Astrocyte (in vitro differentiated cells and primary cell): ENCODE results near the gene NUDT14. TPM values are rescaled to one million over a fixed set of nuclear protein-coding genes. Genes with fewer than 3 reads are reported as not detected.

Source experiments
- DNase-seq: peaks from one replicate; pipeline ENCODE4 v3.0.0-alpha.2; 2010; ENCODE audit warnings: low read depth
- FAIRE-seq: peaks from 2 replicates; lab custom pipeline; 2011; peaks lifted over from hg19 to GRCh38; lab: Jason Lieb, UNC
- H2AFZ ChIP-seq: 2 replicates; pipeline ENCODE4 v1.6.0; 2012; ENCODE audit warnings: low read depth, low read length, inconsistent platforms
- H3K27ac ChIP-seq: 2 replicates; pipeline ENCODE4 v1.5.1; 2011; ENCODE audit warnings: low read depth, low read length, inconsistent platforms
- H3K27me3 ChIP-seq: 2 replicates; pipeline ENCODE4 v1.6.0; 2011; ENCODE audit warnings: low read length, inconsistent platforms; ENCODE audit not compliant: insufficient read depth
- H3K36me3 ChIP-seq: 2 replicates; pipeline ENCODE4 v1.5.1; 2011; ENCODE audit warnings: low read length, inconsistent platforms; ENCODE audit not compliant: insufficient read depth
- H3K4me1 ChIP-seq: 2 replicates; pipeline ENCODE4 v1.5.1; 2011; ENCODE audit warnings: low read length, inconsistent platforms; ENCODE audit not compliant: insufficient read depth
- H3K4me2 ChIP-seq: 2 replicates; pipeline ENCODE4 v1.6.0; 2012; ENCODE audit warnings: low read length, inconsistent platforms
- H3K4me3 ChIP-seq: 2 replicates; pipeline ENCODE4 v1.5.1; 2011; ENCODE audit warnings: low read depth, mild to moderate bottlenecking, low read length, inconsistent platforms; ENCODE audit not compliant: insufficient read depth
- H3K79me2 ChIP-seq: 2 replicates; pipeline ENCODE4 v1.6.0; 2012; ENCODE audit warnings: mild to moderate bottlenecking, low read length, inconsistent platforms; ENCODE audit not compliant: insufficient read depth
- H3K9ac ChIP-seq: 2 replicates; pipeline ENCODE4 v1.6.0; 2012; ENCODE audit warnings: mild to moderate bottlenecking, low read length, inconsistent platforms
- H3K9me3 ChIP-seq: 2 replicates; pipeline ENCODE4 v1.5.1; 2012; ENCODE audit warnings: low read depth, mild to moderate bottlenecking, low read length, inconsistent platforms; ENCODE audit not compliant: insufficient read depth
- H4K20me1 ChIP-seq: 2 replicates; pipeline ENCODE4 v1.6.0; 2012; ENCODE audit warnings: low read length, inconsistent platforms; ENCODE audit not compliant: insufficient read depth
- H3K27ac Mint-ChIP-seq: one replicate; pipeline ENCODE4 v1.8.0; 2021; ENCODE audit warnings: mild to moderate bottlenecking, mixed read lengths; ENCODE audit not compliant: unreplicated experiment
- H3K27me3 Mint-ChIP-seq: one replicate; pipeline ENCODE4 v1.8.0; 2021; ENCODE audit warnings: low read depth, mixed read lengths; ENCODE audit not compliant: unreplicated experiment
- H3K36me3 Mint-ChIP-seq: one replicate; pipeline ENCODE4 v1.8.0; 2021; ENCODE audit warnings: low read depth, mixed read lengths; ENCODE audit not compliant: unreplicated experiment
- H3K4me1 Mint-ChIP-seq: one replicate; pipeline ENCODE4 v1.8.0; 2021; ENCODE audit warnings: low read depth, mixed read lengths; ENCODE audit not compliant: unreplicated experiment
- H3K4me3 Mint-ChIP-seq: one replicate; pipeline ENCODE4 v1.8.0; 2021; ENCODE audit warnings: mild to moderate bottlenecking, moderate library complexity, mixed read lengths; ENCODE audit not compliant: unreplicated experiment
- H3K9me3 Mint-ChIP-seq: one replicate; pipeline ENCODE4 v1.8.0; 2021; ENCODE audit warnings: mild to moderate bottlenecking, mixed read lengths; ENCODE audit not compliant: unreplicated experiment
- CTCF ChIP-seq: IDR thresholded peaks from 2 replicates; pipeline ENCODE4 v1.5.1; 2011; ENCODE audit warnings: low read depth, mild to moderate bottlenecking, inconsistent platforms, low read length, moderate library complexity; ENCODE audit not compliant: insufficient read depth
- EZH2 ChIP-seq: IDR thresholded peaks from 2 replicates; pipeline ENCODE4 v1.6.1; 2012; ENCODE audit warnings: mild to moderate bottlenecking, low read length, inconsistent platforms; ENCODE audit not compliant: insufficient read depth
- total RNA-seq: library from RNA; stranded (reverse); gene quantifications from 2 replicates; pipeline ENCODE4 v1.2.1, GENCODE V29; 2021

The NUDT14 gene
- total RNA-seq, 1 donor from 2014 or later = 17.5 TPM

GRCh38 chr14:105201156-105201924, 20.2 kb upstream of the NUDT14 start:
- Mint-ChIP-seq H3K27ac (no peak overlapping the region), H3K36me3 (no peaks in the 10 kb centered on the region), H3K4me1 (peaks cover 2% of the 10 kb centered on the region), H3K27me3 (peaks cover 23% of the 10 kb centered on the region), H3K4me3 (no peak overlapping the region), H3K9me3 (no peaks in the 10 kb centered on the region)
- Histone ChIP-seq H3K4me3 (no peak overlapping the region), H4K20me1 (no peaks in the 10 kb centered on the region), H3K9ac (no peak overlapping the region), H3K36me3 (no peaks in the 10 kb centered on the region), H3K9me3 (no peaks in the 10 kb centered on the region), H3K27ac (no peak overlapping the region), H3K27me3 (peaks cover 2% of the 10 kb centered on the region), H3K4me2 (no peak overlapping the region), H3K79me2 (no peaks in the 10 kb centered on the region), H2AFZ (no peak overlapping the region), H3K4me1 (peaks cover 7% of the 10 kb centered on the region)
- TF ChIP-seq EZH2 (no peak), CTCF (no peak)
- no peak for DNase-seq
- no peak for FAIRE-seq

- Histone ChIP-seq H3K27me3 (peaks cover 5% of the 10 kb centered on the region), H4K20me1 (no peaks in the 10 kb centered on the region), H3K9ac (no peak overlapping the region), H3K4me1 (peaks cover 11% of the 10 kb centered on the region), H2AFZ (no peak overlapping the region), H3K9me3 (no peaks in the 10 kb centered on the region), H3K79me2 (no peaks in the 10 kb centered on the region), H3K4me3 (no peak overlapping the region), H3K4me2 (no peak overlapping the region), H3K27ac (no peak overlapping the region), H3K36me3 (no peaks in the 10 kb centered on the region)
- Mint-ChIP-seq H3K36me3 (no peaks in the 10 kb centered on the region), H3K9me3 (no peaks in the 10 kb centered on the region), H3K27me3 (peaks cover 24% of the 10 kb centered on the region), H3K27ac (no peak overlapping the region), H3K4me1 (peaks cover 2% of the 10 kb centered on the region), H3K4me3 (no peak overlapping the region)
- no peak for FAIRE-seq
- DNase-seq = no peak
- TF ChIP-seq CTCF (no peak), EZH2 (no peak)
Observed at GRCh38 chr14:105200641-105201040, 19.5 kb upstream of the NUDT14 start.

GRCh38 chr14:105200074-105200473, 19.0 kb upstream of the NUDT14 start:
- no peaks in the 10 kb centered on the region for H3K36me3 ChIP-seq
- H3K4me3 Mint-ChIP-seq = no peak overlapping the region

More at GRCh38 chr14:105200074-105200473, 19.0 kb upstream of the NUDT14 start:
- H3K4me1 ChIP-seq = peaks cover 11% of the 10 kb centered on the region
- no peaks in the 10 kb centered on the region for H4K20me1 ChIP-seq
- no peak overlapping the region for H3K27ac ChIP-seq
- H3K4me2 ChIP-seq = no peak overlapping the region
- no peak for FAIRE-seq
- H3K27me3 Mint-ChIP-seq = peaks cover 25% of the 10 kb centered on the region
- H2AFZ ChIP-seq = no peak overlapping the region
- no peaks in the 10 kb centered on the region for H3K9me3 Mint-ChIP-seq
- H3K27ac Mint-ChIP-seq = no peak overlapping the region
- no peaks in the 10 kb centered on the region for H3K9me3 ChIP-seq
- no peak overlapping the region for H3K9ac ChIP-seq
- H3K36me3 Mint-ChIP-seq = no peaks in the 10 kb centered on the region
- peaks cover 2% of the 10 kb centered on the region for H3K4me1 Mint-ChIP-seq
- no peak for DNase-seq
- H3K79me2 ChIP-seq = no peaks in the 10 kb centered on the region
- H3K27me3 ChIP-seq = peaks cover 5% of the 10 kb centered on the region
- H3K4me3 ChIP-seq = no peak overlapping the region
- TF ChIP-seq EZH2 (no peak), CTCF (no peak)
